ENCODE results near the gene CDC42EP2. TPM values are rescaled to one million over a fixed set of nuclear protein-coding genes. Genes with fewer than 3 reads are reported as not detected.

Gene CDC42EP2
- total RNA-seq, 1 experiment from 2014 or later, result 11.9 TPM

- Mint-ChIP-seq H3K4me3 (peak overlapping the region; percentile 58 to 75), H3K36me3 (ENCODE audit: insufficient read depth in 1 of 3, low read depth in 3 of 3) (peaks cover 10 to 37% (median 32%) of the 10 kb centered on the region in 3 experiments; a peak in 6 of 7 replicates), H3K9me3 (no peaks in the 10 kb centered on the region; a peak in 1 of 5 replicates), H3K4me1 (peaks cover 10 to 12% of the 10 kb centered on the region in 2 experiments), H3K27ac (peak overlapping the region in 1 of 3 experiments; percentile 54; a peak in 3 of 7 replicates), H3K27me3 (ENCODE audit: low read depth) (peaks cover 31% of the 10 kb centered on the region)
- Histone ChIP-seq H3K79me1 (ENCODE audit: insufficient read depth, low read depth, low read length, poor library complexity, severe bottlenecking) (no peaks in the 10 kb centered on the region), H3K14ac (ENCODE audit: insufficient read depth, low read length) (no peak overlapping the region), H2BK15ac (ENCODE audit: low read depth, low read length) (no peak overlapping the region), H2BK120ac (ENCODE audit: low read depth, low read length, poor library complexity, severe bottlenecking) (no peak overlapping the region), H3K18ac (ENCODE audit: insufficient read length, low read depth, low read length) (no peak overlapping the region), H3K4ac (ENCODE audit: low read depth, low read length) (no peak overlapping the region), H3K23ac (ENCODE audit: insufficient read length, low read depth, low read length) (no peak overlapping the region), H2BK5ac (ENCODE audit: insufficient read length, low read length) (no peak overlapping the region), H3K4me1 (ENCODE audit: insufficient read depth, low read length) (no peaks in the 10 kb centered on the region), H4K8ac (replicated peaks; ENCODE audit: insufficient read length, low read depth, low read length) (no peak overlapping the region), H3K9me3 (ENCODE audit: control insufficient read depth, low read depth, low read length) (no peaks in the 10 kb centered on the region), H3K27me3 (ENCODE audit: insufficient read depth, low read length) (peaks cover 2% of the 10 kb centered on the region; the same call in 1 of the 2 replicates), H4K20me1 (ENCODE audit: control insufficient read depth, insufficient read depth, insufficient read length) (no peaks in the 10 kb centered on the region), H3K79me2 (ENCODE audit: insufficient read depth, low read length) (no peaks in the 10 kb centered on the region), H2BK12ac (ENCODE audit: insufficient read length, low read depth, low read length) (no peak overlapping the region), H3K4me2 (ENCODE audit: insufficient read depth, insufficient read length, low read length) (peak overlapping the region; percentile 80), H3K27ac (ENCODE audit: insufficient read length, low read depth, low read length) (no peak overlapping the region), H2AFZ (ENCODE audit: low read length) (no peak overlapping the region), H2BK20ac (ENCODE audit: low read depth, low read length, poor library complexity, severe bottlenecking) (no peak overlapping the region), H2AK5ac (ENCODE audit: insufficient read length, low read length) (no peak overlapping the region), H3K9ac (ENCODE audit: extremely low read depth, insufficient read length, low read length) (peak overlapping the region; percentile 42), H4K5ac (ENCODE audit: insufficient read length, low read depth, low read length) (no peak overlapping the region), H3T11ph (ENCODE audit: low read length) (no peak overlapping the region), H3K56ac (ENCODE audit: insufficient read length, low read depth, low read length) (no peak overlapping the region), H3K23me2 (ENCODE audit: insufficient read length, low read depth, low read length, poor library complexity, severe bottlenecking) (peaks cover 18% of the 10 kb centered on the region), H4K91ac (ENCODE audit: insufficient read length, low read depth, low read length) (no peak overlapping the region)
- TF ChIP-seq CTCF (conservative IDR thresholded peaks at IDR 0.05), result no peak
- no CpG with 5 or more reads among the region's 16 CpGs for WGBS (ENCODE audit: extremely low coverage, insufficient read length, low lambda C conversion rate)
- DNase-seq, result peak; percentile 56
Observed at GRCh38 chr11:65353900-65354264, 39.2 kb downstream of the CDC42EP2 start.

Measured in H9 (cell line).